ENCODE measurements around the gene SGPP1. TPM values are rescaled to one million over a fixed set of nuclear protein-coding genes. Genes with fewer than 3 reads are reported as not detected.

Gene SGPP1
- total and polyA plus RNA-seq, 12 donors, result 4.0 to 9.0 (median 4.7) TPM

DNA sequence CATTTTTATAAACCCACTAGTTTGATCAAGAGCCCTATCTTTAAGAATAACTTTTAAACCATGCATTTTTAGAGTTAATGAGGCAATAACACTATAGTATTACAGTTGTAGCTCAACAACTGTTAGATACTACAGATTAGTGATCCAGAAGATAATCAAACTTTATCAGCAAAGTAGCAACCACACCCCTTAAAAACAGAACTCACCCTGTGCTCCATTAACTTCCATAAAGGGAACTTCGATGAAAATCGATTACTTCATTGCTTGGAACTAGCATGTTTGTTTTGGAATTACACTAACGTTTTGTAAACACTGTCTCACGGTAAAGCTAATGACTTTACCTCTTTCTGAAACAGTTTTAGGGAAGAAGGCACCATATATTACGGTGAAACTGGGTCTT, 1.4 kb downstream of the SGPP1 start:
- 10 to 18% methylated on average over 5 of the region's 5 CpGs for WGBS, 2 donors
- intact Hi-C loops (cut with DNase I), result loop anchor here in 5 of 10 donors (5.0 to 10.0 kb wide), 4 partner anchors 36 to 84 kb away; partner anchors contain the start of gene WDR89 (in 3 of the 5)

DNA sequence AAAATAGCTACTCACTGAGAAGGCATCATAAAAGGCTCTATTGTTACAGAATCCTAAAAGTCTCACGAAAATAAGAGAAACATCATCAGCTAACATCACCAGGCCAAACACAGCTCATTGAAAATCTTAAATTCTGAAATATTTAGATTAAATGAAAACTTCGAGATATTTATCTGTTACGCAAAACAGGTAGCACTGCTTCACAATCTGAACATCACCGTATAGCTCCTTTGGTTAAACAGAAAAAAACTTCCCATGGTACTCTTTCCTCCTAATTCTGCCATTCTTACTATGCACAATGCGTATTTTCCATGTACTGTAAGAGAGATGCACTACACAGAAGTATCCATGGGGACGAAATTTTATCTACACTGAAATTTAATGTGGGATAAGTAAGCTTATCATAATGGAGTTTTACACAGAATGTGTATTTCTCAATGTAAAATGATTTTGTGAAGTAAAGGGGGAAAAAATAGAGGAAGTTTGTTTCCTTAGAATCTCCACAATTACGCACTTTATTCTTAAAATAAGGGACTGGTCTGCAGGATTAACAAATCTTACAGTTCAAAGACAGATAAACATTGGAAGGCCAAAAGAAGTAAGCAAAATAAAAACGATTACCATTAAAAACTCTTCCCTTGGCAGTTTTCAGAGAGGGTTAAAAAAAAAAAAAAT, 1.9 kb downstream of the SGPP1 start:
- Histone ChIP-seq H3K4me1 (peaks cover 0 to 28% (median 21%) of the 10 kb centered on the region in 9 donors), H3K36me3 (peaks cover 0 to 15% (median 0%) of the 10 kb centered on the region in 9 donors), H3K27me3 (no peaks in the 10 kb centered on the region), H3K4me3 (peak overlapping the region in 9 of 10 donors; percentile 89 to 100 (median 94)), H3K9me3 (no peaks in the 10 kb centered on the region), H3K27ac (peak overlapping the region in 1 of 10 donors; percentile 95)
- intact Hi-C loops (cut with DNase I), result loop anchor here in 5 of 10 donors (5.0 to 10.0 kb wide), 4 partner anchors 36 to 84 kb away; partner anchors contain the start of gene WDR89 (in 3 of the 5)
- DNase-seq, result no peak
- WGBS, 2 donors, result 68 to 75% methylated on average over 8 of the region's 8 CpGs
- ATAC-seq, result no peak
- TF ChIP-seq, protein P1, sequence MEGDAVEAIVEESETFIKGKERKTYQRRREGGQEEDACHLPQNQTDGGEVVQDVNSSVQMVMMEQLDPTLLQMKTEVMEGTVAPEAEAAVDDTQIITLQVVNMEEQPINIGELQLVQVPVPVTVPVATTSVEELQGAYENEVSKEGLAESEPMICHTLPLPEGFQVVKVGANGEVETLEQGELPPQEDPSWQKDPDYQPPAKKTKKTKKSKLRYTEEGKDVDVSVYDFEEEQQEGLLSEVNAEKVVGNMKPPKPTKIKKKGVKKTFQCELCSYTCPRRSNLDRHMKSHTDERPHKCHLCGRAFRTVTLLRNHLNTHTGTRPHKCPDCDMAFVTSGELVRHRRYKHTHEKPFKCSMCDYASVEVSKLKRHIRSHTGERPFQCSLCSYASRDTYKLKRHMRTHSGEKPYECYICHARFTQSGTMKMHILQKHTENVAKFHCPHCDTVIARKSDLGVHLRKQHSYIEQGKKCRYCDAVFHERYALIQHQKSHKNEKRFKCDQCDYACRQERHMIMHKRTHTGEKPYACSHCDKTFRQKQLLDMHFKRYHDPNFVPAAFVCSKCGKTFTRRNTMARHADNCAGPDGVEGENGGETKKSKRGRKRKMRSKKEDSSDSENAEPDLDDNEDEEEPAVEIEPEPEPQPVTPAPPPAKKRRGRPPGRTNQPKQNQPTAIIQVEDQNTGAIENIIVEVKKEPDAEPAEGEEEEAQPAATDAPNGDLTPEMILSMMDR (IDR thresholded peaks at IDR 0.05), result no peak

More for the DNA sequence above, 1.4 kb downstream of the SGPP1 start:
- ATAC-seq, result no peak
- Histone ChIP-seq H3K27ac (peak overlapping the region in 6 of 10 donors; percentile 88 to 95 (median 91)), H3K36me3 (peaks cover 0 to 10% (median 0%) of the 10 kb centered on the region in 9 donors), H3K9me3 (no peaks in the 10 kb centered on the region), H3K27me3 (no peaks in the 10 kb centered on the region), H3K4me3 (peak overlapping the region; percentile 57 to 100 (median 94)), H3K4me1 (peaks cover 0 to 28% (median 21%) of the 10 kb centered on the region in 9 donors)
- TF ChIP-seq, protein P1 (IDR thresholded peaks at IDR 0.05), result no peak
- DNase-seq, result no peak

DNA sequence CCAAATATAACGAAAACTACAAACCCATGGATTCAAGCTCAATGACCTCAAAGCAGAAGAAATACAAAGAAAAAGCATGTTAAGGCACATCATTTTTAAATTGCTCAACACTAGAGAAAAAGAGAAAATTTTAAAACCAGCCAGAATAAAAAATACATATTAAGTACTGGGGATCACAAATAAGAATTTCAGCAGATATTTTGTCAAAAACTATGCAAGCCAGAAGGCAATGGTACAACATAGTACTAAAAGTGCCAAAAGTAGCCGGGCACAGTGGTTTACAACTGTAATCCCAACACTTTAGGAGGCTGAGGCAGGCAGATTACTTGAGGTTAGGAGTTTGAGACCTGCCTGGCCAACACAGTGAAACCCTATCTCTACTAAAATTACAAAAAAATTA, 10.2 kb downstream of the SGPP1 start:
- intact Hi-C loops (cut with DNase I), result no loop called here
- Histone ChIP-seq H3K9me3 (peaks cover 0 to 34% (median 21%) of the 10 kb centered on the region in 11 donors), H3K36me3 (peaks cover 0 to 37% (median 0%) of the 10 kb centered on the region in 9 donors), H3K4me1 (peaks cover 0 to 14% (median 0%) of the 10 kb centered on the region in 9 donors), H3K27ac (no peak overlapping the region), H3K27me3 (no peaks in the 10 kb centered on the region), H3K4me3 (no peak overlapping the region)
- WGBS, 2 donors, result 78 to 86% methylated on average over 2 of the region's 2 CpGs
- TF ChIP-seq, protein P1 (IDR thresholded peaks at IDR 0.05), result no peak
- no peak for DNase-seq
- ATAC-seq, result no peak

DNA sequence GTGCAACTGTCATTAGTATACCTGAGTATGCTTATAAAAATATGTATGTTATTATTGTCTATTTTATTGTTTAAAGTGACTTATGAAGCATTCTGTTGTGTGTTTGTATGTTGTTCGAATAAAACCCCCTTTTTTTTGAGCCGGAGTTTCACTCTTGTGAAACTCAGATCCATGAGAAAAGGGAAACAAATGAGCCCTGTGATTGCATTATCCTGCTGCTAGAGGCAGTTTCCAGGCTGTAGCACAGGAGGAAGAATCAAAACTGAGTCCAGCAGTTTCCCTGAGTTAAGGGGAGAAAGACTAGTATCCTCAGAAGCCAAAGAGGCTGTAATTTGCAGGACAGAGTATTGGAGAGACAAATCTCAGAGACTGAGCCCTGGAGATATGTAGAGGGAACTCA, 12.5 kb downstream of the SGPP1 start:
- WGBS, 2 donors, result 94 to 99% methylated on average over 2 of the region's 2 CpGs
- no peak overlapping the region for H3K27ac ChIP-seq
- intact Hi-C loops (cut with DNase I), result no loop called here
- H3K4me1 ChIP-seq, result peaks cover 0 to 22% (median 0%) of the 10 kb centered on the region in 9 donors
- ATAC-seq (no peak), DNase-seq (no peak)
- TF ChIP-seq, protein P1 (IDR thresholded peaks at IDR 0.05), result no peak
- H3K9me3 ChIP-seq, result peaks cover 0 to 34% (median 21%) of the 10 kb centered on the region in 11 donors
- peaks cover 0 to 18% (median 0%) of the 10 kb centered on the region in 9 donors for H3K36me3 ChIP-seq
- no peaks in the 10 kb centered on the region for H3K27me3 ChIP-seq
- no peak overlapping the region for H3K4me3 ChIP-seq

Measured in heart right ventricle (tissue), 16 donors.